Activated B cell treated with CpG ODN at 0.5 μM for 24 hours (primary cell): Measurements from ENCODE around the gene PCSK2. TPM values are rescaled to one million over a fixed set of nuclear protein-coding genes. Genes with fewer than 3 reads are reported as not detected.

Experiments
- ATAC-seq: fragments of 200-7000 bp; cut with Tn5 transposase; one replicate; pipeline ENCODE4 v1.10.0; 2021; ENCODE audit warnings: low read depth, mild to moderate bottlenecking, moderate library complexity
- CTCF ChIA-PET: fragments of 350-600 bp; sonication (Branson Sonifier 250); formaldehyde crosslinking; loops from one replicate; lab custom pipeline; 2021; ENCODE audit warnings: antibody characterized with exemption; lab: Charles Lee
- POLR2A ChIA-PET: fragments of 350-600 bp; sonication (Branson Sonifier 250); formaldehyde crosslinking; loops from one replicate; lab custom pipeline; 2021; ENCODE audit warnings: antibody characterized with exemption; lab: Charles Lee
- DNase-seq: peaks from one replicate; pipeline ENCODE4 v3.0.0; 2022
- H3K27ac Mint-ChIP-seq: one replicate; pipeline ENCODE4 v1.8.0; 2020; ENCODE audit warnings: mixed read lengths
- H3K27me3 Mint-ChIP-seq: one replicate; pipeline ENCODE4 v1.8.0; 2021; ENCODE audit warnings: mixed read lengths
- H3K36me3 Mint-ChIP-seq: one replicate; pipeline ENCODE4 v1.8.0; 2021; ENCODE audit warnings: low read depth, mixed read lengths
- H3K4me1 Mint-ChIP-seq: one replicate; pipeline ENCODE4 v1.8.0; 2021; ENCODE audit warnings: mixed read lengths
- H3K4me3 Mint-ChIP-seq: one replicate; pipeline ENCODE4 v1.8.0; 2020; ENCODE audit warnings: mild to moderate bottlenecking, mixed read lengths
- H3K9me3 Mint-ChIP-seq: one replicate; pipeline ENCODE4 v1.8.0; 2020; ENCODE audit warnings: mixed read lengths
- intact Hi-C: fragments of 100-400 bp; cut with micrococcal nuclease; formaldehyde crosslinking; loops from one replicate; pipeline ENCODE4 v1.15.1; 2024
- total RNA-seq: library from RNA; stranded (reverse); gene quantifications from 2 replicates; pipeline ENCODE4 v1.2.3, GENCODE V29; 2022
- TF ChIP-seq, protein P1 (sequence below): fragments of 200-600 bp; IDR thresholded peaks from one replicate; pipeline ENCODE4 v1.8.0; 2022; ENCODE audit warnings: antibody characterized with exemption, mild to moderate bottlenecking

PCSK2 gene
- total RNA-seq, 1 donor from 2014 or later = not detected

- DNase-seq (no peak), ATAC-seq (no peak)
- Mint-ChIP-seq H3K4me3 (no peak overlapping the region), H3K9me3 (no peaks in the 10 kb centered on the region), H3K36me3 (no peaks in the 10 kb centered on the region), H3K27ac (no peak overlapping the region), H3K4me1 (no peaks in the 10 kb centered on the region), H3K27me3 (no peaks in the 10 kb centered on the region)
- POLR2A ChIA-PET = no interaction called here
- CTCF ChIA-PET = no interaction called here
- intact Hi-C loops = no loop called here
- TF ChIP-seq, protein P1, sequence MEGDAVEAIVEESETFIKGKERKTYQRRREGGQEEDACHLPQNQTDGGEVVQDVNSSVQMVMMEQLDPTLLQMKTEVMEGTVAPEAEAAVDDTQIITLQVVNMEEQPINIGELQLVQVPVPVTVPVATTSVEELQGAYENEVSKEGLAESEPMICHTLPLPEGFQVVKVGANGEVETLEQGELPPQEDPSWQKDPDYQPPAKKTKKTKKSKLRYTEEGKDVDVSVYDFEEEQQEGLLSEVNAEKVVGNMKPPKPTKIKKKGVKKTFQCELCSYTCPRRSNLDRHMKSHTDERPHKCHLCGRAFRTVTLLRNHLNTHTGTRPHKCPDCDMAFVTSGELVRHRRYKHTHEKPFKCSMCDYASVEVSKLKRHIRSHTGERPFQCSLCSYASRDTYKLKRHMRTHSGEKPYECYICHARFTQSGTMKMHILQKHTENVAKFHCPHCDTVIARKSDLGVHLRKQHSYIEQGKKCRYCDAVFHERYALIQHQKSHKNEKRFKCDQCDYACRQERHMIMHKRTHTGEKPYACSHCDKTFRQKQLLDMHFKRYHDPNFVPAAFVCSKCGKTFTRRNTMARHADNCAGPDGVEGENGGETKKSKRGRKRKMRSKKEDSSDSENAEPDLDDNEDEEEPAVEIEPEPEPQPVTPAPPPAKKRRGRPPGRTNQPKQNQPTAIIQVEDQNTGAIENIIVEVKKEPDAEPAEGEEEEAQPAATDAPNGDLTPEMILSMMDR = no peak
Measured at GRCh38 chr20:17470973-17471372, 244.1 kb downstream of the PCSK2 start.

DNA sequence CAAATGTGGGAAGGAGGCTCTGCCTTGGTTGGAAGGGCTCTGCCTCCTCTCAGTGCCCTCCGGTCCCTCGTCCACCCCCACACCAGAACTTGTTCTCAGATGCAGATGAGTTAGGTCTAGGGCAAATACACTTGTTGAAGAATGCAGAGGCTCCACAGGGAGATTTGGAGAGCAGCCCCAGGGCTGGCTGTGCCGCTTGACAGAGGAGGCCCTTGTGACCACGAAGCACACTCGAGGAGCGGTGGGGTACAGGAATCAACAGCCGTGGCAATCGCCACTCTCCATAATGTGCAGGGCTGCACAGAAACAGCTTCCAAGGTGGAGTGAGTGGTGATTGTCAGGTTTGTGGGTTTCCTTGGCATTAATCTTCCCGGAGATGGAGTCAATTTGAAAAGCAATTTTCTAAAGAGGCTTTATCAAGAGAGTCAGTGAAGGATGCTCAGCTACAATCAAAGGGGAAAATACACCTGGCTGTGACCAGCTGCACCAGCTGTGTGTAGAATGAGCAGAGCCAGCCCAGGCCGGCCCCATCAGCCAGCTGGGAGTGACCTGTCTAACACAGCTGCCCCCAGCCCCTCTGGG lies 244.9 kb downstream of the PCSK2 start:
- Mint-ChIP-seq H3K36me3 (no peaks in the 10 kb centered on the region), H3K4me1 (no peaks in the 10 kb centered on the region), H3K27me3 (no peaks in the 10 kb centered on the region), H3K27ac (no peak overlapping the region), H3K4me3 (no peak overlapping the region), H3K9me3 (no peaks in the 10 kb centered on the region)
- DNase-seq (no peak), ATAC-seq (no peak)
- ChIA-PET CTCF (no interaction called here), POLR2A (no interaction called here)
- intact Hi-C loops = no loop called here
- TF ChIP-seq, protein P1 = no peak

GRCh38 chr20:17473659-17474058 lies 246.8 kb downstream of the PCSK2 start:
- ATAC-seq (no peak), DNase-seq (no peak)
- intact Hi-C loops = no loop called here
- POLR2A ChIA-PET = no interaction called here
- Mint-ChIP-seq H3K36me3 (no peaks in the 10 kb centered on the region), H3K4me1 (no peaks in the 10 kb centered on the region), H3K27ac (no peak overlapping the region), H3K4me3 (no peak overlapping the region), H3K27me3 (no peaks in the 10 kb centered on the region), H3K9me3 (no peaks in the 10 kb centered on the region)
- TF ChIP-seq, protein P1 = no peak
- CTCF ChIA-PET = no interaction called here

DNA sequence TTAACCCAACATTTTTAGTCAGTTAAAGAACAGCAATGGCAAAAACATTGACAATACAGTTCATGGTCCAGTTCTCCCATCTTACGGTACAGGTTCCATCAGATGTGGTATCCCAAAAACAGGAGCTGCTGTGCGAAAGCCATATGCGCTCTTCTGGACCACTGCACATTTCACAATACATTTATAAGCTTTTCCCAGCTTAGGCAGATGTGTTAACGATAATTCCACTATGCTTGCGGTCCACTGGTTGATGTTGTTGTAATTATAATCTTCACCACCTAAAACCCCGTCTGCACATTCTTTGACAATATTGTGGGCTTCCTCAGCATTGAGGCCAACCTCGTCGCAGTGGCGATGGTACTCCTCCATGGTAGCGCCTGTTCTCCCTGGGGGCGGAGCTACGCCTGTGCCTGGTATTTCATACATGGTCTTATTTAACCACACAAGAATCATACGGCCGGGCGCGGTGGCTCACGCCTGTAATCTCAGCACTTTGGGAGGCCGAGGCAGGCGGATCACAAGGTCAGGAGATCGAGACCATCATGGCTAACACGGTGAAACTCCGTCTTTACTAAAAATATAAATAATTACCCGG lies 252.3 kb downstream of the PCSK2 start:
- H3K9me3 Mint-ChIP-seq = no peaks in the 10 kb centered on the region
- POLR2A ChIA-PET = no interaction called here
- ATAC-seq = no peak
- intact Hi-C loops = no loop called here
- H3K4me3 Mint-ChIP-seq = no peak overlapping the region
- CTCF ChIA-PET = no interaction called here
- H3K36me3 Mint-ChIP-seq = no peaks in the 10 kb centered on the region
- no peak overlapping the region for H3K27ac Mint-ChIP-seq
- TF ChIP-seq, protein P1 = no peak
- H3K27me3 Mint-ChIP-seq = peaks cover 6% of the 10 kb centered on the region
- no peaks in the 10 kb centered on the region for H3K4me1 Mint-ChIP-seq
- DNase-seq = no peak

DNA sequence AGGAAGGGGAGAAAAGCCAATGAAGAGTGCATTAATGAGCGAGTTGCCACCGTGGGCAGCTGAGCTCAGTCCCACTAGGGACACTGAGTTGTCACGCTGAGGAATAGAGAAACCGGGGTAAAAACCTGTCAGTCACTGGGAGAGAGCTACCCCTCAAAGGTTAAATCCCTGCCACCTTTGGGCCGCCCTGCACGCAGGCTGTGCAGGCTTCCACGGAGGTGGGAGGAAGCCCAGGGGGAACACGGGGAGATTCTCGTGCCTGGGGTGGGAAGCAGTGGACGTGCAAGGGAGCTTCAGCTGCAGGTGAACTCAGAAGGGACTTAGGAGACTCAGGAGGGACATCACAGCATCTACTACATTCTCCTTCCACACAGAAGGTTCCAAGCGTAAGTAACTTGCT lies 253.9 kb downstream of the PCSK2 start:
- TF ChIP-seq, protein P1 = no peak
- Mint-ChIP-seq H3K4me1 (no peaks in the 10 kb centered on the region), H3K36me3 (no peaks in the 10 kb centered on the region), H3K27me3 (peaks cover 6% of the 10 kb centered on the region), H3K27ac (no peak overlapping the region), H3K4me3 (no peak overlapping the region), H3K9me3 (no peaks in the 10 kb centered on the region)
- CTCF ChIA-PET = no interaction called here
- POLR2A ChIA-PET = no interaction called here
- ATAC-seq (no peak), DNase-seq (no peak)
- intact Hi-C loops = no loop called here
